Femur (tissue), 1 donor: ENCODE results near the gene MLLT3.
"Not testable (repeated sequence)": the region's sequence is repeated elsewhere in the genome, so short reads cannot be mapped to it uniquely, and the experiment has no call there.

ENCODE experiments used
- DNase-seq: peaks from one replicate; pipeline ENCODE4 v3.0.0-alpha.2; 2017

The MLLT3 gene

GRCh38 chr9:20593537-20593936 is 28.8 kb downstream of the MLLT3 start:
- DNase-seq = no peak

GRCh38 chr9:20593105-20593504 is 29.2 kb downstream of the MLLT3 start:
- no peak for DNase-seq

- no peak for DNase-seq
Measured at GRCh38 chr9:20592673-20593072, 29.6 kb downstream of the MLLT3 start.

GRCh38 chr9:20591223-20591622 is 31.1 kb downstream of the MLLT3 start:
- no peak for DNase-seq

- DNase-seq = no peak
Measured at GRCh38 chr9:20584968-20585643, 37.2 kb downstream of the MLLT3 start.

- not testable (repeated sequence) for DNase-seq
Measured at GRCh38 chr9:20583088-20583487, 39.2 kb downstream of the MLLT3 start.

- no peak for DNase-seq
Measured at GRCh38 chr9:20582150-20582549, 40.1 kb downstream of the MLLT3 start.

- DNase-seq = no peak
Measured at GRCh38 chr9:20580673-20581072, 41.6 kb downstream of the MLLT3 start.

GRCh38 chr9:20579524-20580314 is 42.6 kb downstream of the MLLT3 start:
- DNase-seq = no peak

- DNase-seq = no peak
Measured at GRCh38 chr9:20573023-20573422, 49.3 kb downstream of the MLLT3 start.

- DNase-seq = no peak
Measured at GRCh38 chr9:20570756-20571155, 51.5 kb downstream of the MLLT3 start.

- DNase-seq = no peak
Measured at GRCh38 chr9:20570087-20570486, 52.2 kb downstream of the MLLT3 start.

GRCh38 chr9:20569525-20569924 is 52.8 kb downstream of the MLLT3 start:
- DNase-seq = no peak

GRCh38 chr9:20568400-20568799 is 53.9 kb downstream of the MLLT3 start:
- DNase-seq = no peak

GRCh38 chr9:20566401-20566800 is 55.9 kb downstream of the MLLT3 start:
- no peak for DNase-seq

GRCh38 chr9:20564650-20565049 is 57.6 kb downstream of the MLLT3 start:
- no peak for DNase-seq

GRCh38 chr9:20563917-20564316 is 58.4 kb downstream of the MLLT3 start:
- no peak for DNase-seq

- no peak for DNase-seq
Measured at GRCh38 chr9:20562051-20562450, 60.2 kb downstream of the MLLT3 start.

GRCh38 chr9:20561531-20561930 is 60.8 kb downstream of the MLLT3 start:
- no peak for DNase-seq

- no peak for DNase-seq
Measured at GRCh38 chr9:20559231-20559890, 62.9 kb downstream of the MLLT3 start.

- no peak for DNase-seq
Measured at GRCh38 chr9:20558566-20559016, 63.7 kb downstream of the MLLT3 start.

GRCh38 chr9:20557890-20558565 is 64.3 kb downstream of the MLLT3 start:
- no peak for DNase-seq

GRCh38 chr9:20557285-20557684 is 65.0 kb downstream of the MLLT3 start:
- no peak for DNase-seq
